WTC11 (cell line): ENCODE results near the gene PAK5.

Source experiments
- CBFB ChIP-seq: sonication (generic); formaldehyde crosslinking; IDR thresholded peaks from 2 replicates; pipeline ENCODE4 v1.8.1; 2022; ENCODE audit warnings: mild to moderate bottlenecking, low read depth, missing genetic modification reagents
- CREM ChIP-seq: sonication (generic); formaldehyde crosslinking; IDR thresholded peaks from 2 replicates; pipeline ENCODE4 v1.8.1; 2022; ENCODE audit warnings: mild to moderate bottlenecking, missing genetic modification reagents, moderate library complexity
- CTCF ChIP-seq: fragments of 200-600 bp; IDR thresholded peaks from 2 replicates; pipeline ENCODE4 v1.8.0; 2022; ENCODE audit warnings: antibody characterized with exemption
- ESRRA ChIP-seq: sonication (generic); formaldehyde crosslinking; IDR thresholded peaks from 2 replicates; pipeline ENCODE4 v1.8.1; 2022; ENCODE audit warnings: mild to moderate bottlenecking, missing genetic modification reagents, borderline replicate concordance
- MLX ChIP-seq: sonication (generic); formaldehyde crosslinking; IDR thresholded peaks from 2 replicates; pipeline ENCODE4 v1.8.1; 2023; ENCODE audit warnings: mild to moderate bottlenecking, missing genetic modification reagents, moderate library complexity
- NFYB ChIP-seq: sonication (generic); formaldehyde crosslinking; conservative IDR thresholded peaks from 2 replicates; pipeline ENCODE4 v1.8.0; 2022; ENCODE audit warnings: low read depth, missing genetic modification reagents
- ZNF232 ChIP-seq: sonication (generic); formaldehyde crosslinking; IDR thresholded peaks from 2 replicates; pipeline ENCODE4 v1.8.0; 2022; ENCODE audit warnings: mild to moderate bottlenecking, missing genetic modification reagents
- ZNF263 ChIP-seq: sonication (generic); formaldehyde crosslinking; IDR thresholded peaks from 2 replicates; pipeline ENCODE4 v1.8.1; 2022; ENCODE audit warnings: low read depth, mild to moderate bottlenecking, moderate library complexity, missing genetic modification reagents
- TF ChIP-seq, protein P1 (sequence below): fragments of 250-450 bp; sonication (Bioruptor Pico); IDR thresholded peaks from 2 replicates; pipeline ENCODE4 v1.9.0; 2021; ENCODE audit warnings: moderate library complexity, mild to moderate bottlenecking, inconsistent platforms, borderline replicate concordance
- TF ChIP-seq, protein P2 (sequence below): sonication (generic); formaldehyde crosslinking; IDR thresholded peaks from 2 replicates; pipeline ENCODE4 v1.8.0; 2022; ENCODE audit warnings: mild to moderate bottlenecking, missing genetic modification reagents
- TF ChIP-seq, protein P3 (sequence below): sonication (generic); formaldehyde crosslinking; IDR thresholded peaks from 2 replicates; pipeline ENCODE4 v1.8.1; 2023; ENCODE audit warnings: mild to moderate bottlenecking, missing genetic modification reagents

- TF ChIP-seq ZNF263 (CRISPR knock-in tag) (no peak), CTCF (no peak), NFYB (CRISPR knock-in tag) (no peak), CREM (CRISPR knock-in tag) (no peak), MLX (CRISPR knock-in tag) (no peak), CBFB (CRISPR knock-in tag) (no peak), ESRRA (CRISPR knock-in tag) (no peak), ZNF232 (CRISPR knock-in tag) (no peak)
- TF ChIP-seq, protein P1, sequence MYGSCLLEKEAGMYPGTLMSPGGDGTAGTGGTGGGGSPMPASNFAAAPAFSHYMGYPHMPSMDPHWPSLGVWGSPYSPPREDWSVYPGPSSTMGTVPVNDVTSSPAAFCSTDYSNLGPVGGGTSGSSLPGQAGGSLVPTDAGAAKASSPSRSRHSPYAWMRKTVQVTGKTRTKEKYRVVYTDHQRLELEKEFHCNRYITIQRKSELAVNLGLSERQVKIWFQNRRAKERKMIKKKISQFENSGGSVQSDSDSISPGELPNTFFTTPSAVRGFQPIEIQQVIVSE, result no peak
- TF ChIP-seq, protein P2, sequence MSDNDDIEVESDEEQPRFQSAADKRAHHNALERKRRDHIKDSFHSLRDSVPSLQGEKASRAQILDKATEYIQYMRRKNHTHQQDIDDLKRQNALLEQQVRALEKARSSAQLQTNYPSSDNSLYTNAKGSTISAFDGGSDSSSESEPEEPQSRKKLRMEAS (CRISPR knock-in tag), result no peak
- TF ChIP-seq, protein P3, sequence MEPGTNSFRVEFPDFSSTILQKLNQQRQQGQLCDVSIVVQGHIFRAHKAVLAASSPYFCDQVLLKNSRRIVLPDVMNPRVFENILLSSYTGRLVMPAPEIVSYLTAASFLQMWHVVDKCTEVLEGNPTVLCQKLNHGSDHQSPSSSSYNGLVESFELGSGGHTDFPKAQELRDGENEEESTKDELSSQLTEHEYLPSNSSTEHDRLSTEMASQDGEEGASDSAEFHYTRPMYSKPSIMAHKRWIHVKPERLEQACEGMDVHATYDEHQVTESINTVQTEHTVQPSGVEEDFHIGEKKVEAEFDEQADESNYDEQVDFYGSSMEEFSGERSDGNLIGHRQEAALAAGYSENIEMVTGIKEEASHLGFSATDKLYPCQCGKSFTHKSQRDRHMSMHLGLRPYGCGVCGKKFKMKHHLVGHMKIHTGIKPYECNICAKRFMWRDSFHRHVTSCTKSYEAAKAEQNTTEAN (CRISPR knock-in tag), result no peak
These were observed 264.7 kb downstream of the PAK5 start for GRCh38 chr20:9574181-9574580.
